ENCODE data around the gene DHX15.

DNA sequence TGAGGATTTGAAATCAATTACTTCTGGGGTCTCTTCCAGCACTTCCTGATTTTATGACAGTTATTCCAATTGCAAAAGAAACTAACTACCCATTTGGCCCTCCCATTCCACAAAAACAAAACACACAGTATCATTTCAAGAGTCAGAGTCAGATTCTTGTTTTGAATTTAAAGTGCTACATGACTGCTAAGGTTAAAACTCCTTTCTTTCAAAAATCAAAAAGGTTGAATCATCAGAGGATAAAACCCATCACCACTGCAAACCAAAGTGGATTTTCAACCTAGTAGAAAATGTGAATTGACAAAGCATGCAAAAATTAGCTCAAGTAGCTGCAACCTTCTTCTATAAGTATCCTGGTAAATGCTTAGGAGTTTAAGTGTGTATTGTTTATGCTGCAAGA is 67.4 kb downstream of the DHX15 start:
- TF ChIP-seq POLR2A (IDR thresholded peaks at IDR 0.05; ENCODE audit: low read length) = no peak
- no peak for TF ChIP-seq GATA1 (IDR thresholded peaks at IDR 0.05; ENCODE audit: low read depth, low read length)
